ENCODE data around the gene DPYSL4.

- no peak for TF ChIP-seq EZH2 (IDR thresholded peaks at IDR 0.05; ENCODE audit: borderline replicate concordance, low read length)
- TF ChIP-seq, protein P1, sequence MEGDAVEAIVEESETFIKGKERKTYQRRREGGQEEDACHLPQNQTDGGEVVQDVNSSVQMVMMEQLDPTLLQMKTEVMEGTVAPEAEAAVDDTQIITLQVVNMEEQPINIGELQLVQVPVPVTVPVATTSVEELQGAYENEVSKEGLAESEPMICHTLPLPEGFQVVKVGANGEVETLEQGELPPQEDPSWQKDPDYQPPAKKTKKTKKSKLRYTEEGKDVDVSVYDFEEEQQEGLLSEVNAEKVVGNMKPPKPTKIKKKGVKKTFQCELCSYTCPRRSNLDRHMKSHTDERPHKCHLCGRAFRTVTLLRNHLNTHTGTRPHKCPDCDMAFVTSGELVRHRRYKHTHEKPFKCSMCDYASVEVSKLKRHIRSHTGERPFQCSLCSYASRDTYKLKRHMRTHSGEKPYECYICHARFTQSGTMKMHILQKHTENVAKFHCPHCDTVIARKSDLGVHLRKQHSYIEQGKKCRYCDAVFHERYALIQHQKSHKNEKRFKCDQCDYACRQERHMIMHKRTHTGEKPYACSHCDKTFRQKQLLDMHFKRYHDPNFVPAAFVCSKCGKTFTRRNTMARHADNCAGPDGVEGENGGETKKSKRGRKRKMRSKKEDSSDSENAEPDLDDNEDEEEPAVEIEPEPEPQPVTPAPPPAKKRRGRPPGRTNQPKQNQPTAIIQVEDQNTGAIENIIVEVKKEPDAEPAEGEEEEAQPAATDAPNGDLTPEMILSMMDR (IDR thresholded peaks at IDR 0.05; ENCODE audit: low read length), result no peak
These were observed 19.6 kb upstream of the DPYSL4 start for GRCh38 chr10:132167041-132167674.

All from OCI-LY1 (cell line).